ENCODE results near the gene HCFC1R1. TPM values are rescaled to one million over a fixed set of nuclear protein-coding genes. Genes with fewer than 3 reads are reported as not detected.
A peak's percentile ranks its signal among the peaks of the same experiment; 100 is the strongest.

The HCFC1R1 gene
- polyA plus RNA-seq, 3 donors, result 16.7 to 27.1 (median 19.9) TPM

- no peaks in the 10 kb centered on the region for H3K36me3 Mint-ChIP-seq
- TF ChIP-seq CTCF (IDR thresholded peaks at IDR 0.05), result no peak
- H3K4me1 Mint-ChIP-seq, result peaks cover 36% of the 10 kb centered on the region
- Histone ChIP-seq H2AFZ (ENCODE audit: insufficient read depth, low read depth, low read length, poor library complexity, severe bottlenecking) (no peak overlapping the region), H3K27me3 (ENCODE audit: control insufficient read depth in 2 of 2, insufficient read depth in 2 of 2, low read length in 2 of 2) (no peaks in the 10 kb centered on the region), H3K4me1 (ENCODE audit: control insufficient read depth in 1 of 2, insufficient read depth in 2 of 2, low read length in 2 of 2) (peaks cover 20 to 34% of the 10 kb centered on the region in 2 donors), H3K79me2 (ENCODE audit: insufficient read depth, low read length) (no peaks in the 10 kb centered on the region), H3K4me2 (replicated peaks; ENCODE audit: extremely low read depth, low read length, poor library complexity, severe bottlenecking) (no peak overlapping the region), H3K9me3 (replicated peaks in 1 of 2; ENCODE audit: control insufficient read depth in 1 of 2, insufficient read depth in 1 of 2, low read length in 2 of 2) (no peaks in the 10 kb centered on the region), H3K9ac (ENCODE audit: insufficient read depth, low read length, poor library complexity, severe bottlenecking) (no peak overlapping the region), H3K27ac (ENCODE audit: low read depth in 1 of 2, low read length in 2 of 2) (no peak overlapping the region), H4K20me1 (ENCODE audit: insufficient read depth, low read length) (no peaks in the 10 kb centered on the region), H3K4me3 (replicated peaks in 1 of 3; ENCODE audit: low read depth in 2 of 3, low read length in 3 of 3) (no peak overlapping the region), H3K36me3 (replicated peaks in 1 of 2; ENCODE audit: control insufficient read depth in 1 of 2, insufficient read depth in 2 of 2, low read length in 2 of 2) (no peaks in the 10 kb centered on the region)
- no peak overlapping the region for H3K27ac Mint-ChIP-seq
- no peak overlapping the region for H3K4me3 Mint-ChIP-seq
- H3K27me3 Mint-ChIP-seq (ENCODE audit: low read depth in 3 of 3), result peaks cover 0 to 7% (median 6%) of the 10 kb centered on the region in 3 donors
- intact Hi-C loops (cut with micrococcal nuclease), result no loop called here
- no peak for DNase-seq
- no CpG with 5 or more reads among the region's 4 CpGs for WGBS (ENCODE audit: insufficient coverage)
- H3K9me3 Mint-ChIP-seq, result peaks cover 0 to 4% (median 0%) of the 10 kb centered on the region in 7 donors
These were observed 44.7 kb upstream of the HCFC1R1 start for GRCh38 chr16:3068487-3068886.

- peak overlapping the region in 1 of 2 donors; percentile 54 for H3K4me3 Mint-ChIP-seq
- Histone ChIP-seq H4K20me1 (ENCODE audit: insufficient read depth, low read length) (no peaks in the 10 kb centered on the region), H3K79me2 (ENCODE audit: insufficient read depth, low read length) (no peaks in the 10 kb centered on the region), H3K9ac (ENCODE audit: insufficient read depth, low read length, poor library complexity, severe bottlenecking) (no peak overlapping the region), H3K4me2 (replicated peaks; ENCODE audit: extremely low read depth, low read length, poor library complexity, severe bottlenecking) (no peak overlapping the region), H3K4me3 (replicated peaks in 1 of 3; ENCODE audit: low read depth in 2 of 3, low read length in 3 of 3) (no peak overlapping the region), H3K27ac (ENCODE audit: low read depth in 1 of 2, low read length in 2 of 2) (no peak overlapping the region), H3K4me1 (ENCODE audit: control insufficient read depth in 1 of 2, insufficient read depth in 2 of 2, low read length in 2 of 2) (peaks cover 21 to 33% of the 10 kb centered on the region in 2 donors), H2AFZ (ENCODE audit: insufficient read depth, low read depth, low read length, poor library complexity, severe bottlenecking) (no peak overlapping the region), H3K27me3 (ENCODE audit: control insufficient read depth in 2 of 2, insufficient read depth in 2 of 2, low read length in 2 of 2) (no peaks in the 10 kb centered on the region), H3K9me3 (replicated peaks in 1 of 2; ENCODE audit: control insufficient read depth in 1 of 2, insufficient read depth in 1 of 2, low read length in 2 of 2) (no peaks in the 10 kb centered on the region), H3K36me3 (replicated peaks in 1 of 2; ENCODE audit: control insufficient read depth in 1 of 2, insufficient read depth in 2 of 2, low read length in 2 of 2) (no peaks in the 10 kb centered on the region)
- H3K27ac Mint-ChIP-seq, result no peak overlapping the region
- WGBS (ENCODE audit: insufficient coverage), result 100% methylated on average over 4 of the region's 7 CpGs
- TF ChIP-seq CTCF (IDR thresholded peaks at IDR 0.05), result no peak
- DNase-seq, result no peak
- intact Hi-C loops (cut with micrococcal nuclease), result no loop called here
- H3K27me3 Mint-ChIP-seq (ENCODE audit: low read depth in 3 of 3), result peaks cover 0 to 7% (median 3%) of the 10 kb centered on the region in 3 donors
- peaks cover 32% of the 10 kb centered on the region for H3K4me1 Mint-ChIP-seq
- H3K36me3 Mint-ChIP-seq, result no peaks in the 10 kb centered on the region
- peaks cover 0 to 4% (median 0%) of the 10 kb centered on the region in 7 donors for H3K9me3 Mint-ChIP-seq
These were observed 42.7 kb upstream of the HCFC1R1 start for GRCh38 chr16:3066440-3066748.

Data from CD14-positive monocyte (primary cell).